Ishikawa (cell line): ENCODE results near the gene FER.

Experiments used
- CEBPB ChIP-seq: IDR thresholded peaks from 2 replicates; pipeline ENCODE4 v1.6.1; 2012
- CREB1 ChIP-seq: IDR thresholded peaks from 2 replicates; pipeline ENCODE4 v1.6.1; 2012; ENCODE audit warnings: low read depth
- EGR1 ChIP-seq: IDR thresholded peaks from 2 replicates; pipeline ENCODE4 v1.6.1; 2012
- EP300 ChIP-seq: IDR thresholded peaks from 2 replicates; pipeline ENCODE4 v1.6.1; 2012; ENCODE audit warnings: borderline replicate concordance
- FOXM1 ChIP-seq: IDR thresholded peaks from 2 replicates; pipeline ENCODE4 v1.6.1; 2012; ENCODE audit warnings: low read depth, borderline replicate concordance
- MAX ChIP-seq: IDR thresholded peaks from 2 replicates; pipeline ENCODE4 v1.6.1; 2012
- NFIC ChIP-seq: IDR thresholded peaks from 2 replicates; pipeline ENCODE4 v1.6.1; 2012
- RAD21 ChIP-seq: IDR thresholded peaks from 2 replicates; pipeline ENCODE4 v1.6.1; 2012; ENCODE audit warnings: low read depth
- REST ChIP-seq: IDR thresholded peaks from 2 replicates; pipeline ENCODE4 v1.6.1; 2012; ENCODE audit warnings: low read depth, mild to moderate bottlenecking
- TAF1 ChIP-seq: IDR thresholded peaks from 2 replicates; pipeline ENCODE4 v1.6.1; 2012; ENCODE audit warnings: low read depth, mild to moderate bottlenecking
- TCF12 ChIP-seq: IDR thresholded peaks from 2 replicates; pipeline ENCODE4 v1.6.1; 2012; ENCODE audit warnings: low read depth
- TEAD4 ChIP-seq: IDR thresholded peaks from 2 replicates; pipeline ENCODE4 v1.6.1; 2012
- USF1 ChIP-seq: IDR thresholded peaks from 2 replicates; pipeline ENCODE4 v1.6.1; 2012
- YY1 ChIP-seq: IDR thresholded peaks from 2 replicates; pipeline ENCODE4 v1.6.1; 2012; ENCODE audit warnings: low read depth
- ZBTB7A ChIP-seq: IDR thresholded peaks from 2 replicates; pipeline ENCODE4 v1.6.1; 2012; ENCODE audit warnings: low read depth

Gene FER

GRCh38 chr5:109076741-109077140 lies 329.0 kb downstream of the FER start:
- TF ChIP-seq RAD21, result no peak
- no peak for TF ChIP-seq EGR1
- no peak for TF ChIP-seq EP300
- no peak for TF ChIP-seq CREB1
- TF ChIP-seq TEAD4, result no peak
- no peak for TF ChIP-seq ZBTB7A
- no peak for TF ChIP-seq TAF1

GRCh38 chr5:109078448-109078847 lies 330.8 kb downstream of the FER start:
- TF ChIP-seq ZBTB7A (no peak), RAD21 (no peak), MAX (no peak), CEBPB (no peak)

GRCh38 chr5:109080481-109080880 lies 332.8 kb downstream of the FER start:
- no peak for TF ChIP-seq CREB1
- TF ChIP-seq EP300, result no peak
- no peak for TF ChIP-seq ZBTB7A
- TF ChIP-seq NFIC, result no peak
- no peak for TF ChIP-seq CEBPB
- no peak for TF ChIP-seq USF1
- no peak for TF ChIP-seq EGR1
- TF ChIP-seq TEAD4, result no peak
- no peak for TF ChIP-seq YY1
- TF ChIP-seq TCF12, result no peak
- no peak for TF ChIP-seq MAX
- no peak for TF ChIP-seq REST
- TF ChIP-seq RAD21, result no peak

- TF ChIP-seq CREB1 (no peak), TEAD4 (no peak), CEBPB (no peak), FOXM1 (no peak), ZBTB7A (no peak), REST (no peak), TAF1 (no peak), USF1 (no peak)
Observed at GRCh38 chr5:109080896-109081295, 333.2 kb downstream of the FER start.

GRCh38 chr5:109083937-109084336 lies 336.2 kb downstream of the FER start:
- no peak for TF ChIP-seq MAX
- no peak for TF ChIP-seq YY1
- TF ChIP-seq EGR1, result no peak
- no peak for TF ChIP-seq RAD21
- TF ChIP-seq EP300, result no peak

GRCh38 chr5:109089191-109089590 lies 341.5 kb downstream of the FER start:
- no peak for TF ChIP-seq EP300
- TF ChIP-seq YY1, result no peak
- no peak for TF ChIP-seq REST
- no peak for TF ChIP-seq MAX
- TF ChIP-seq FOXM1, result no peak
